OCI-M1 (cell line): Measurements from ENCODE around the gene ADH5.

ENCODE experiments used
- DNase-seq: peaks from one replicate; lab custom pipeline; 2025; lab: John Stamatoyannopoulos, UW

The ADH5 gene

DNA sequence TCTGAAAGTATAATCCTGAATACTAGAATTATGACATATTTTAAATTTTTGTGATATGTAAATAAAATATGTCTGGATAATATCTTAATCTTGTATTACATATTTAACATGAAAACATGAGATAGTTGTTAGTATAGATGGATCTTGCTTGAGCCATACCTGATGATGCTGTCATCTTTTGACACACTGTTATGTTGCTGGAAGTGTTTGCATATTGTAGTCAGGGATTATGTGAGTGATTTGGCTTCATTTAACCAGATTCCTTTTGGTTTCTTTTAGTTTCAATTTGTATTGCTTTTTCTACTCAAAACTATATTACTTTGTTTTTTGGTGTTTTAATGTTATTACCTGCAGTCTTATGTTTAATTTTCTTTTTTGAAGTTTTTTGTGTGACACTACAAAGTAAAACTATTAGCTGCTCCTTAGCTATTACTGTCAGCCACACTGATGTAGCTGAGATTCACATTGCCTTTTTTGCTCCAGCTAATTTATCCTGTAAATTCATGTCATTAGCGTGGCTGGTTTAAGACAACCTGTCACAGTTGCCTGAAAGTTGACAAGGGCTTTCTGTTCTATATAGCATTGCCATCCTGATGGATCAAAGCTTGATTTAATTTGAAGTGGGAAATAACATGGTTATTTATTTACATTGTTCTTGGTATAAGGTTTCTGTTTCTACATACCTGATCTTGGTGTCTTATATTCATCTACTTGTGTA, 59.4 kb downstream of the ADH5 start:
- DNase-seq, result peak; percentile 25

DNA sequence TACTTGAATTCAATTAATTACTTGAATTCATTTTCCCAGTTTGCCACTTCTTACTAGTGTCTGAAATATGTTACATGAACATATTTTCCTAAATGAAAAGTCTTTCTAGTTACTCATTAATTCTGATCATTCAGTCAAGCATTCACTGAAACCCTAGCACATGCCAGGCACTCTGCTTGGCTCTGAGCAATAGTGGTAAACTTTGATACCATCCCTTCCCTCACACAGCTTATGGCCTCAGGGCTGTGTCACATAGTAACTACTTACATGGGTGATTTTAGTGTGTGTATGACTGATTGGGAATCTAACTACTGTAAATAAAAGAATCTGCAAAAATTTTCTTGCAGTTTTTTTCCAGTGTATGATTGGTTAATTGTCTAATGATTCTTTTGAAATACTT, 60.4 kb downstream of the ADH5 start:
- DNase-seq, result peak; percentile 12

DNA sequence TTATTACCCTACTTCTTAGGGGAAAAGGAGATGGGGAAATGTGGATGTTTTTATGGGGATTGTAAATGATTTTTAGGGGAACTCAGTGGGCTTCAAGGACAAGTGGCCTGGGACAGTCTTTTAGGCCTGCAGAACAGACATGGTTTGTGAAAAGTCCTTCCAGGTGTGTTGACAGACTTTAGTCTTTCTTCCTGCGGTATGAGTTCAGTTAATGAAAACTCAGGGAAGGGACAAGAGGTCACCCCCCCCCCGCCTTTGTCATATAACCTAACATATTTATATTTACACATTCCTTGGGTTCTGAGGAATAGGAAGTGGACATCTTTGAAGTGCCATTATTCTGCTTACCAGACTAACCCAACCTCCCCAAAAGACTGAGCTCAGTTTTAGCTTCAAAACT, 61.3 kb downstream of the ADH5 start:
- no peak for DNase-seq

DNA sequence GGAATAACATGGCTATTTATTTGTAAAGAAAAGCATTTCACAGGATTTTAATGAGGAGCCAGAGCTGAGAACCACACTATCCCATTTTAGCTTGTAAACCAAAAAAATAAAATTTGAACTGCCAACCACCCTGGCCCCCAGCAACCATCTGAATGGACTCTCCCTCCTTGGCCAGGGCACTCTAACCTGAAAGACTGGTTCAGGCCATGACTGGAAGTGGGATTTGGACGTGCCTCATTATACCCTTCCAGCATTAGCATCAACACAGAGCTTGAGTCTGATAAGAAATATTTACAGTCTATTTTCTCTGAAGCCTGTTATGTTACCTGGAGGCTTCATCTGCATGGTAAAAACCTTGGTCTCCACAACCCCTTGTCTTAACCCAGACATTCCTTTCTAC, 63.1 kb downstream of the ADH5 start:
- DNase-seq, result no peak

DNA sequence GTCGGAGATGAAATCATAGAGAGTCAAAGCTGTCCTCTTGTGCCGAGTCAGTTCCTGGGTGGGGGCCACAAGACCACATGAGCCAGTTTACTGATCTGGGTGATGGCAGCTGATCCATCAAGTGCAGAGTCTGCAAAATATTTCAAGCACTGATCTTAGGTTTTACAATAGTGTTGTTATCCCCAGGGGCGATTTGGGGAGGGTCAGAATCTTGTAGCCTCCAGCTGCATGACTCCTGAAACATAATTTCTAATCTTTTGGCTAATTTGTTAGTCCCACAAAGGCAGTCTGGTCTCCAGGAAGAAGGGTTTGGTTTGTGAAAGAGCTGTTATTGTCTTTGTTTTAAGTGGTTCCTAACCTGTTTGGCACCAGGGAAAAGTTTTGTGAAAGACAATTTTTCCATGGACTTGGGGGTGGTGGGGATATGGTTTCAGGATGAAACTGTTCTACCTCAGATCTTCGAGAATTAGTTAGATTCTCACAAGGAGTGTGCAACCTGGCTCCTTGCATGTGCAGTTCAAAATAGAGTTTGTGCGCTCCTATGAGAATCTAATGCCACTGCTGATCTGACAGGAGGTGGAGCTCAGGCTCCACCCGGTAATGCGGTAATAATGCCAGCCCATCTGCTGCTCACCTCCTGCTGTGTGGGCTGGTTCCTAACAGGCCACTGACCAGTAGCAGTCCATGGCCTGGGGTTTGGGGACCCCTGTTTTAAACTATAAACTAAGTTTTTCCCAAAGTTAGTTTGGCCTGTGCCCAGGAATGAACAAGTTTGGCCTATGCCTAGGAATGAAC, 63.9 kb downstream of the ADH5 start:
- DNase-seq, result peak; percentile 75

DNA sequence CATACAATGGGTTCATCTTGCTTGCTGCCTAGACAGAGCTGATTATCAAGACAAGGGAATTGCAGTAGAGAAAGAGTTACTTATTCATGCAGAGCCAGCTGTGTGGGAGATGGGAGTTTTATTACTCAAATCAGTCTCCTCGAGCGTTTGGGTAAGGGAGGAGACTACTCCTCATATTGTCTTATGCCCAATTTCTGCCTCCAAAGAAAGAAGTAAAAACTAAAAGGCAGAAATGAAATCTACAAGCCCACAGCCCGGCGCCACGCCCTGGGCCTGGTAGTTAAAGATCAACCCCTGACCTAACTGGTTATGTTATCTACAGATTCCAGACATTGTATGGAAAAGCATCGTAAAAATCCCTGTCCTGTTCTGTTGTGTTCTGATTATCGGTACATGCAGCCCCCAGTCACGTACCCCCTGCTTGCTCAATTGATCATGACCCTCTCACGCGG, 64.8 kb downstream of the ADH5 start:
- peak; percentile 88 for DNase-seq

DNA sequence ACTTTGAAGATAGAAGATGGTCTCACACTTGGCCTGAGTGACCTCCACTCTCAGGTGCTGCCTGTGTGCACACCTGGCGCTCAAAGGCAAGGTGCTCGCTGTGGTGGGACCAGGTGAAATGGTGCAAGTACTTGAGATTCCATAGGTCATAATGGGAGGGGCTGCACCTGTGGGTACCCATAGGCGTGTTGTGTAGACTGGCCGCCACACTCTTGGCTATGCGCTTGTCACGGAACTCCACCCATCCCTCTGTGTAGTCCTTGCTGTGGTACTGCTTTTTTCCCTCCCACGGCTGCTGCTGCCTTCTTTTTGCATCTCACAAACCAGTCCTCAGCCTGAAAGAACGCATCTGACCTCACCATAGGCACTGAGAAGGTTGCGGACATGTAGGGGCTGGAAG, 66.0 kb downstream of the ADH5 start:
- DNase-seq, result no peak

DNA sequence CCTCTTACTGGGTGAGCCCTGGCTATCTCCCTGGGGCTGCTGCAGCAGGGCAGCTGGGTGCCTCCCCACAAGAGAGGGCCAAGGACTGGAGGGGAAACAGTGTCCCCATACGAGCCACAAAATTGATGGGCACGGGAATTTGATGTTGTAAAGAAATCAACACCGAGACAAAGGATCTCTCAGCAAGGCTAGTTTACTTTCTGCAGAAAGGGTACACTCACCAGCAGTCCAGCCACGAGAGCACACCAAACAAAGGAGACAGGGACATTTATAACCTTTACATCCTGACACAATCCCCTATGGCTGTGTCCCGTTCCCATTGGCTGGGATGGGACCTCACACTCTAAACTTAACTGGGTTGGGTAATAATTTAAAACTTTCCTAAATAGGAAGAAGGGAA, 67.2 kb downstream of the ADH5 start:
- DNase-seq, result no peak
